HG03135 (cell line): Measurements from ENCODE around the gene GSAP.

Experiments
- ATAC-seq: cut with Tn5 transposase; IDR thresholded peaks from one replicate; pipeline ENCODE4 v1.9.1; 2021; ENCODE audit warnings: mild to moderate bottlenecking, moderate library complexity; ENCODE audit not compliant: unreplicated experiment

The GSAP gene

DNA sequence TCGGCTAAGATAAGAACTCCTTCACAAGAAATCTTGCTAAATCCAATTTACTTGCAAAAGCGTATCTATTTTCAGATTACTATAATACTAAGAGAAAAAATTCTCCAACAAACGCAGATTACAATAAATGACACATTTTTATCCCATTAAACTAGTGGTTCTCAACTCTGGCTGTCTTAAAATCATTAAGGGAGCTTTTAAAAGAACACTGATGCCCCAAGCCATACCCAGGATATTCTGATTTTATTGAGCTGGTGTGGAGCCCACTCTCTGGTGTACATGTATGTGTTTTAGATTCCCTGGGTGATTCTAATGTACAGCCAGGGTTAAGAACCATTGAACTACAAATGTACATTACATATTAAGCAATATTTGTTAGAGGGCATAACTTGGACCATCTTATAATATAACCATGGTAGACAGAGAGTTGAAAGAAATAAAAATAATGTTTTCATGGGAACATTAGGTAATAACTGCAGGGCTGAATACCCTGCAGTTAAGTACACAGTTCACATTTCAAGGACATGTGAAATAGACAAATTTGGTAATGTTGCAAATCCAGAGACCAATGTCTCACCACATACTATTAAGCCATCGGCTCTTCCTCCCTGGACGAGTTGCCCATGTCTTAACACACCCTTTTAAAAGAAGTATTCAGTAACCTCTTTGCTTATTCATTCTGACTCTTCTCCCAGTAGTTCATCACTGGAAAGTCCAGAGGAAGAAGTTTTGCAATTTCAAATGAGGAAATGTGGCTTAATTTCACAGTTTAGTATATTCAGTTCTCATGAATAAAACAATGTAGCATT lies 6.2 kb downstream of the GSAP start:
- ATAC-seq, result no peak

DNA sequence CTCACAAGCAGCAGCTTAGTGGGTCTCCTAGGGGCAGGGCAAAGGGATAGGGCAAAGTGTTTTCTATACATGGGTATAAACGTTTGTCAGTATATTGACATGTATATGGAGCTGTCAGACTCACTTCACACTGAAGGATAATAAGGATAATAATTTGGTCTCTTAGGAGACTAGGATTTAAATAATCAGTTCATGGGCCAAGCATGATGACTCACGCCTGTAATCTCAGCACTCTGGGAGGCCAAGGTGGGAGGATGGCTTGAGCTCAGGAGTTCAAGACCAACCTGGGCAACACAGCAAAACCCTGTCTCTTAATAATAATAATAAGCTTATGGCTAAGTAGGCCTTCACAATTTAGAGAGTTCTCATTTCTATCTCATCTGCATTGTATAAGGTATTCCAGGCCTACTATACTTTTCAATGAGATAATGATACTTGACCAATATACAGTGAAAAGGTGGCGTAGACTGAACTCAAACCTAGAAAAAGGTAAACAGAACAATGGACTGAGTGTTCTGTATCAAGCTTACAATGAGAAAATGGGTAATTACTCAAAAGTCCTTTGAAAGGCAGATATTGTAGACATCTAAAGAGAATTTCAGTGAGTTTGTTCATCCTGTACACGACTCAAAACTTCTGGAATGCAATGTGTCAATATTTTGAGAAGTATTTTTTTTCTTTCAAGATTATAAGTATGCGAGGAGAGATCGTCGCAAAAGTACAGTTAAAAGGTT lies 7.0 kb downstream of the GSAP start:
- ATAC-seq, result no peak

DNA sequence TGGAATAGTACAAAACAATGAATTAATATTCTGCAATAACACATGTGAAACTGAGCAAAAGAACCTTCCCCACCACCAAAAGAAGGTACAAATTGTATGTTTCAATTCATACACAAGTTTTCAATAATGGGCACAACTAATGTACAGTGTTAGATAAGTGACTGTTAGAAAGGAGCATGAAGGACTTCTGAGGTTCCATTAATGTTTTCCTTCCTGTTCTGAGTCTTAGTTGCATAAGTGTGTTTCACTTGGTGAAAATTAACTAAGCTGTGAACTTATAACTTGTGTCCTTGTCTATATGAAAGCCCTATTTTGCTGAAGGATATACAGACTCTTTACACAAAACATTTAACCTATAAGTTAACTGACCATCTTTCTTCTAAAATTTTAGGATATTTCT lies 8.2 kb downstream of the GSAP start:
- ATAC-seq, result no peak

DNA sequence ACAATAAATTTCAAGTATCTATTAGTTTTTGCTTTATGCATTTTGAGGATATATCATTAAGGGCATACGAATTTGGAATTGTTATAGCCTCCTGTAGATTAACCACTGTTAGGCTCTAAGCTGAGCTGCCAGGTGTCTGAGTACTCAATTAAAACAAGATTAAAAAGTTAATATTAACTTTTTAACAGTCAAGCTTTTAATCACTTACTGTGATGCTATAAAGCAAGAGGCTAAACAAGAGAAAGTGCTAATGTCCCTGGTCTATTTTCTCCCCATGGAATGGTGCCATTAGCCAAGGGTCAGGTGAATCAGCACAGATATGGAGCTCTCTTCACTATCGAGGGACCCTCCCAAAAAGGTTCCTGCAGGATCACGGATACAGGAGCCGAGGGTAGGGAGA lies 9.7 kb downstream of the GSAP start:
- no peak for ATAC-seq

GRCh38 chr7:77404641-77405040 lies 11.5 kb downstream of the GSAP start:
- ATAC-seq, result no peak

DNA sequence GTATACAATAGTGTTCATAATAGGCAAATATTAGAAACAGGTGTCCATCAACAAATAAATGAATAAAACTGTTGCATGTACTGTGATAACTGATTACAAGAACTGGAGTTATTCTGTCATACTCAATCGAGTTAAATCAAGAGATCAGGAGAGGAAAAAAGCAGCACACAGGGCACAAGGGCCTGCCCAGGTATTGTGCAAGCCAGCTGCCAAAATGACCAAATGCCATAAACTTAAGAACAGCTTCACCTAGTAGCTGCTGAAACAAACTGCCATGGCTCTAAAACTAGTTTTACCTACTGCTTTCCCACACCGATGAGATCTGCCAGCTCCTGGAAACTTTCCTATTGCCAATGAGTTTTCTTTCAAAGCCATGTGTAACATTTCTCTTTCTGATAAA lies 12.2 kb downstream of the GSAP start:
- ATAC-seq, result no peak

DNA sequence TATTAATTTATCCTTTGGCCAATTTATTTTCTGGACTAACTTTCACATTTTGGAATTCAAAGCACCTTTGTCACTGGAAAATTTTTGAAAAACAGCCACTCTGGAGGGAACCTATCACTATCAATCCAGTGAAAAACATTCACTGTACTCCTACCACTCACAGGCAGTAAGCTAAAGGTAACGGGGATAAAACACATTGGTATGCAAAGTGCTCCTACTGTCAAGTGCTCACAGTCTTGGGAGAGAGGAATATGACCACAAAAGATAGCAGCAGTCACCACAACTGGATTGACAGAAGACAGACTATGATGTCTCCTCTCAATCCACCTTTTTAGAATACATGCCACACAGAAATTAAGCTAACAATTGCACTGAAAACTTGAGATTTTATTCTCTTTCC lies 13.3 kb downstream of the GSAP start:
- ATAC-seq, result no peak

DNA sequence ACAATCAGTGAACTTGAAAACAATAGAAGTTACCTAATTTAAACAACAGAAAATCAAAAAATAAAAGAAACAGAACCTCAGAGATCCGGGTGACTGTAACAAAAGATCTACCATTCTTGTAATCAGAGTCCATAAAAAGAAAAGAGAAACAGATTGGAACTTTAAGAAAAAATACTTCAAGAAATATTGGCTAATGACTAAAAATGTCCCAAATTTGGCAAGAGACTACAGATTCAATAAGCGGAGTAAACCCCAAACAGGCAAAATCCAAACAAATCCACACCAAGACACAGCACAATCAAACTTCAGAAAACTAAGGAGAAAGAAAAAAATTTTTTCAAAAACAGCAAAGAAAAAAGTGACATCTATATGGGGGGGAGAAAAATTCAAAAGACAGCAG lies 15.1 kb downstream of the GSAP start:
- no peak for ATAC-seq

DNA sequence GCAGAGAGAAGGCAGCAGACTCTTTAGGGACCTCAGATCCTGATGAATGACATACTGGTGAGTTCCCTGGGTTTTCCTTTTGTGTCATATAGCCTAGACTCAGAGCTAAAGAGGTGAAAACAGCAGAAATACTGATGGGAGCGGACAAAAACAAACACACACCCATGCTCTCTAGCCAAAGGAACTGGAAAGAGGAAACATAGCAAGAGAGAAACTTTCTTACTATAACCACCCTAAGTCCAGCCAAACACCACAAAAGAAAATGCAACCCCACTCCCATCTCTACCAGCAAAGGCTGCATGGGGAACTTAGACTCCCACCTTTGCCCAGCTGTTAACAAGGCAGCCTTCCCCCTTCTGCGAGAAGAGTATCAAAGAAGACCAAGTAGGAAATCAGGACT lies 16.3 kb downstream of the GSAP start:
- no peak for ATAC-seq

- no peak for ATAC-seq
Observed at GRCh38 chr7:77396894-77397547, 19.1 kb downstream of the GSAP start.

- ATAC-seq, result no peak
Observed at GRCh38 chr7:77395626-77396025, 20.5 kb downstream of the GSAP start.

- ATAC-seq, result no peak
Observed at GRCh38 chr7:77393954-77394353, 22.2 kb downstream of the GSAP start.

GRCh38 chr7:77393261-77393660 lies 22.9 kb downstream of the GSAP start:
- peak; percentile 88 for ATAC-seq

DNA sequence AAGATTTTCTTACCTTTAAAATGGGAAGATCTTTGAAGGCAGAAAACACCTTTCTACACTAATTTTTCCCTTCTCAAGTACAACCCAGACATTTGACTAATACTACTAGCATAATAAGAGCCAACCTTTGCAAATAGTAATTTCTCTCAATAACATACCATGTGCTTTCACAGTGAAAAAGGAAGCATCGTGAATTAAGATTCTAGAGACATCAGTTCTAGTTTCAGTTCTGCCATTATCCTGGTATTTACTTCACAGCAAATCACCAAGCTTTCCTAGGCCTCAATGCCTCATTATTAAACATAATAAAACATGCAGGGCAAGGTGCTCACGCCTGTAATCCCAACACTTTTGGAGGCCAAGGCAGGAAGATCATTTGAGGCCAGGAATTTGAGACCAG lies 24.9 kb downstream of the GSAP start:
- ATAC-seq, result peak; percentile 46

- ATAC-seq, result no peak
Observed at GRCh38 chr7:77388055-77388641, 28.0 kb downstream of the GSAP start.

- no peak for ATAC-seq
Observed at GRCh38 chr7:77386165-77386822, 29.9 kb downstream of the GSAP start.

DNA sequence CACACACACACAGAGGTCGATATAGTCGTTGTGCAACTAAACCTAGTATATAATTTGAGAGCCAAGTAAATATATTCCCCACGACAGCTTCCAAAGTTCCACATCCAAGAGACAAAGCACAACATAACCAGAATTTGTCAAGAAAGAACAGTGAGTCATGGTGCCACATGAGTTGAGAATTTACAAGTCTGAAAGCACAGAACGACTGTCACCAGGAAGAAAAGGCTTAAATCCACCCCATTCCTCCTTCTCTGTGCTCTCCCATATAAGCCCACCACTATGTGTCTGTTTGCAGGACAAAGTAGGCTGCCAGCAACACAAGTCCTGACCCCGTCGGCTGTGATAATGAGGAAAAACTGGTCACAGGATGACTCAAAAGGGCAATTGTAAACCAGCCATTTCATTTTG lies 32.8 kb downstream of the GSAP start:
- no peak for ATAC-seq

- ATAC-seq, result no peak
Observed at GRCh38 chr7:77382532-77382931, 33.6 kb downstream of the GSAP start.

- no peak for ATAC-seq
Observed at GRCh38 chr7:77378584-77378983, 37.6 kb downstream of the GSAP start.

- no peak for ATAC-seq
Observed at GRCh38 chr7:77370606-77371005, 45.5 kb downstream of the GSAP start.

- ATAC-seq, result no peak
Observed at GRCh38 chr7:77368974-77369373, 47.2 kb downstream of the GSAP start.
